ENCODE data around the gene TTC28.

DNA sequence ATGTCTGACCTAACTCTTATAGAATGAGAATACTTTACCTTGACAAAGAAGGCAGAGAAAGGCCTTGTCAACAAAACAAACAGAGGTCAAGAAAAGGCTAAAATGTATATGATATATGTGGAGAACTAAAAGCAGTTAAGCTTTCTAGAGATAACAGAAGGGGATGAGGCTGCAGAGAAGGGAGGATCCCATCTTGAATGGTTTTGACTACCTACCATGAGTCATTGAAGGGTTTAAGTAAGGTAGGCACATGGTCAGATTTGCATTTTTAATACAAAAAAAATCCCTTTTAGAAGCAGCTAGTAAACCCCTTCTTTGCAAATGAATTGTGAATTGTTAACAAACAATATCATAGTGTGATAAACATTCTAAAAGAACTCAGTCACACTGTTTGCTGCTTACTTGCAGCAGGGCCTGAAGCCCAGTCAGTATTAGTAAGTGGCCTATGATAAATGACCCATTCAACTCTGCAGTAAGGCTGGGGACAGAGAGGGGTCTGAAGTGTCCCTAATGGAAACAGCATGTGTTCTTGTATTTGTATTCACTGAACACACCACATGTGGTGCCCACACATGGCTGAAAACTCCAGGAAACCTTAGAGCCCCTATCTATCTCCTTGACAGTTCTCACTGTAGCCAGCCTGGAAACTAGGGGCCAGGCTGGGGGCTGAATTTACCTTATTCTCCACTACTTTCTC lies 431.8 kb downstream of the TTC28 start:
- TF ChIP-seq ZNF274 (IDR thresholded peaks at IDR 0.05; ENCODE audit: low read depth, low read length) (no peak), SUZ12 (IDR thresholded peaks at IDR 0.05; ENCODE audit: extremely low read depth, insufficient read depth, insufficient read length) (no peak)
